ENCODE results near the gene SPG7.

Gene SPG7

DNA sequence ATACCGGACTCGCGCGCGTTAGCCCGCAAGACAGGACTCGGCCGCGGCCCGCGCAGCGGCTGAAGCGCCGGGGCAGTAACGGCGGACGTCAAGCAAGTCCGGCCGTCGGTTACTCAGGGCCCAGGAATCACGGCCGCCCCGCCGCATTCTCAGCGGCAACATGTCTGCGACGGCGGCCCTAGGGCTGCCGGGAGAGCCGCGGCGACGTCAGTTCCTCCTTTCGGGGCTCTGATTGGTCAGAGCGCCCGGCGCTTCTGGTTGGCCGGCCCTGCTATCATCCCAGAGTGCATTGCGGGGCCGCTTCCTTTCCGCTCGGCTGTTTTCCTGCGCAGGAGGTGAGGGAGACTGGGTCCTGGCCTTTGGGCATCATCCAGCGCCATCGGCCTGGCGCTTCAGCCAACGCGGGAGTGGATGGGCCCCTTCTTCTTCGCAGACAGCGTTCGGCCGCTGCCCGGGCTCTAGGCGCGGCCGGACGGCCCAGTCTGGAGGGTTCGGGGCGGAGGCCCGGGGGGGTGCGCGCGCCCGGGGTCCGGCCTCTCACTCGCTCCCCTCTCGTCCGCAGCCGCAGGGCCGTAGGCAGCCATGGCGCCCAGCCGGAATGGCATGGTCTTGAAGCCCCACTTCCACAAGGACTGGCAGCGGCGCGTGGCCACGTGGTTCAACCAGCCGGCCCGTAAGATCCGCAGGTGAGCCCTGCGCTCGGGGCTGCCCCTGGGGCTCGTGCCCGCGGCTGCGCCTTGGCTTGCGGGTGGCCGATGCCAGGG, 52.4 kb downstream of the SPG7 start, which contains the start of gene RPL13 (continued):
- TF ChIP-seq, protein P1, sequence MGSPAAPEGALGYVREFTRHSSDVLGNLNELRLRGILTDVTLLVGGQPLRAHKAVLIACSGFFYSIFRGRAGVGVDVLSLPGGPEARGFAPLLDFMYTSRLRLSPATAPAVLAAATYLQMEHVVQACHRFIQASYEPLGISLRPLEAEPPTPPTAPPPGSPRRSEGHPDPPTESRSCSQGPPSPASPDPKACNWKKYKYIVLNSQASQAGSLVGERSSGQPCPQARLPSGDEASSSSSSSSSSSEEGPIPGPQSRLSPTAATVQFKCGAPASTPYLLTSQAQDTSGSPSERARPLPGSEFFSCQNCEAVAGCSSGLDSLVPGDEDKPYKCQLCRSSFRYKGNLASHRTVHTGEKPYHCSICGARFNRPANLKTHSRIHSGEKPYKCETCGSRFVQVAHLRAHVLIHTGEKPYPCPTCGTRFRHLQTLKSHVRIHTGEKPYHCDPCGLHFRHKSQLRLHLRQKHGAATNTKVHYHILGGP (tag by site-specific recombination; IDR thresholded peaks at IDR 0.05): 0 out of 2 replicates have a peak, but pooled peaks have one; percentile 7
- TF ChIP-seq ZNF2 (tag by site-specific recombination; IDR thresholded peaks at IDR 0.05) (peak; percentile 57; the same call in 1 of the 2 replicates), ZNF391 (tag by site-specific recombination; IDR thresholded peaks at IDR 0.05; ENCODE audit: borderline replicate concordance, low read depth) (peak; percentile 65; the same call in 1 of the 2 replicates), EGR2 (tag by site-specific recombination; IDR thresholded peaks at IDR 0.05; ENCODE audit: low read depth) (no peak), ZNF221 (tag by site-specific recombination; IDR thresholded peaks at IDR 0.05; ENCODE audit: borderline replicate concordance) (no peak), ZNF37A (tag by site-specific recombination; IDR thresholded peaks at IDR 0.05) (no peak), ZNF239 (tag by site-specific recombination; IDR thresholded peaks at IDR 0.05) (no peak), SP2 (tag by site-specific recombination; IDR thresholded peaks at IDR 0.05) (peak; percentile 83), YY2 (tag by site-specific recombination; IDR thresholded peaks at IDR 0.05) (no peak; the same call in none of the 2 replicates), ZNF560 (tag by site-specific recombination; IDR thresholded peaks at IDR 0.05; ENCODE audit: borderline replicate concordance) (no peak), ZNF266 (tag by site-specific recombination; IDR thresholded peaks at IDR 0.05; ENCODE audit: low read depth) (no peak), HOXD13 (CRISPR knock-in tag; IDR thresholded peaks at IDR 0.05; ENCODE audit: borderline replicate concordance) (0 out of 2 replicates have a peak, but pooled peaks have one; percentile 31), ZNF138 (tag by site-specific recombination; IDR thresholded peaks at IDR 0.05; ENCODE audit: borderline replicate concordance) (no peak), ZNF19 (tag by site-specific recombination; IDR thresholded peaks at IDR 0.05; ENCODE audit: low read depth) (no peak), ZNF211 (tag by site-specific recombination; IDR thresholded peaks at IDR 0.05; ENCODE audit: low read depth) (no peak), ZNF623 (tag by site-specific recombination; IDR thresholded peaks at IDR 0.05) (0 out of 2 replicates have a peak, but pooled peaks have one; percentile 15), ZNF585B (tag by site-specific recombination; IDR thresholded peaks at IDR 0.05) (no peak)
- TF ChIP-seq, protein P2, sequence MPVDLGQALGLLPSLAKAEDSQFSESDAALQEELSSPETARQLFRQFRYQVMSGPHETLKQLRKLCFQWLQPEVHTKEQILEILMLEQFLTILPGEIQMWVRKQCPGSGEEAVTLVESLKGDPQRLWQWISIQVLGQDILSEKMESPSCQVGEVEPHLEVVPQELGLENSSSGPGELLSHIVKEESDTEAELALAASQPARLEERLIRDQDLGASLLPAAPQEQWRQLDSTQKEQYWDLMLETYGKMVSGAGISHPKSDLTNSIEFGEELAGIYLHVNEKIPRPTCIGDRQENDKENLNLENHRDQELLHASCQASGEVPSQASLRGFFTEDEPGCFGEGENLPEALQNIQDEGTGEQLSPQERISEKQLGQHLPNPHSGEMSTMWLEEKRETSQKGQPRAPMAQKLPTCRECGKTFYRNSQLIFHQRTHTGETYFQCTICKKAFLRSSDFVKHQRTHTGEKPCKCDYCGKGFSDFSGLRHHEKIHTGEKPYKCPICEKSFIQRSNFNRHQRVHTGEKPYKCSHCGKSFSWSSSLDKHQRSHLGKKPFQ (tag by site-specific recombination; IDR thresholded peaks at IDR 0.05): no peak
- TF ChIP-seq, protein P3, sequence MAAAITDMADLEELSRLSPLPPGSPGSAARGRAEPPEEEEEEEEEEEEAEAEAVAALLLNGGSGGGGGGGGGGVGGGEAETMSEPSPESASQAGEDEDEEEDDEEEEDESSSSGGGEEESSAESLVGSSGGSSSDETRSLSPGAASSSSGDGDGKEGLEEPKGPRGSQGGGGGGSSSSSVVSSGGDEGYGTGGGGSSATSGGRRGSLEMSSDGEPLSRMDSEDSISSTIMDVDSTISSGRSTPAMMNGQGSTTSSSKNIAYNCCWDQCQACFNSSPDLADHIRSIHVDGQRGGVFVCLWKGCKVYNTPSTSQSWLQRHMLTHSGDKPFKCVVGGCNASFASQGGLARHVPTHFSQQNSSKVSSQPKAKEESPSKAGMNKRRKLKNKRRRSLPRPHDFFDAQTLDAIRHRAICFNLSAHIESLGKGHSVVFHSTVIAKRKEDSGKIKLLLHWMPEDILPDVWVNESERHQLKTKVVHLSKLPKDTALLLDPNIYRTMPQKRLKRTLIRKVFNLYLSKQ (tag by site-specific recombination; IDR thresholded peaks at IDR 0.05; ENCODE audit: borderline replicate concordance): no peak
- TF ChIP-seq, protein P4, sequence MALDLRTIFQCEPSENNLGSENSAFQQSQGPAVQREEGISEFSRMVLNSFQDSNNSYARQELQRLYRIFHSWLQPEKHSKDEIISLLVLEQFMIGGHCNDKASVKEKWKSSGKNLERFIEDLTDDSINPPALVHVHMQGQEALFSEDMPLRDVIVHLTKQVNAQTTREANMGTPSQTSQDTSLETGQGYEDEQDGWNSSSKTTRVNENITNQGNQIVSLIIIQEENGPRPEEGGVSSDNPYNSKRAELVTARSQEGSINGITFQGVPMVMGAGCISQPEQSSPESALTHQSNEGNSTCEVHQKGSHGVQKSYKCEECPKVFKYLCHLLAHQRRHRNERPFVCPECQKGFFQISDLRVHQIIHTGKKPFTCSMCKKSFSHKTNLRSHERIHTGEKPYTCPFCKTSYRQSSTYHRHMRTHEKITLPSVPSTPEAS (tag by site-specific recombination; IDR thresholded peaks at IDR 0.05): no peak
- TF ChIP-seq, protein P5, sequence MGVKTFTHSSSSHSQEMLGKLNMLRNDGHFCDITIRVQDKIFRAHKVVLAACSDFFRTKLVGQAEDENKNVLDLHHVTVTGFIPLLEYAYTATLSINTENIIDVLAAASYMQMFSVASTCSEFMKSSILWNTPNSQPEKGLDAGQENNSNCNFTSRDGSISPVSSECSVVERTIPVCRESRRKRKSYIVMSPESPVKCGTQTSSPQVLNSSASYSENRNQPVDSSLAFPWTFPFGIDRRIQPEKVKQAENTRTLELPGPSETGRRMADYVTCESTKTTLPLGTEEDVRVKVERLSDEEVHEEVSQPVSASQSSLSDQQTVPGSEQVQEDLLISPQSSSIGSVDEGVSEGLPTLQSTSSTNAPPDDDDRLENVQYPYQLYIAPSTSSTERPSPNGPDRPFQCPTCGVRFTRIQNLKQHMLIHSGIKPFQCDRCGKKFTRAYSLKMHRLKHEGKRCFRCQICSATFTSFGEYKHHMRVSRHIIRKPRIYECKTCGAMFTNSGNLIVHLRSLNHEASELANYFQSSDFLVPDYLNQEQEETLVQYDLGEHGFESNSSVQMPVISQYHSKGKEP (tag by site-specific recombination; IDR thresholded peaks at IDR 0.05): no peak; the same call in 1 of the 2 replicates
- TF ChIP-seq, protein P6, sequence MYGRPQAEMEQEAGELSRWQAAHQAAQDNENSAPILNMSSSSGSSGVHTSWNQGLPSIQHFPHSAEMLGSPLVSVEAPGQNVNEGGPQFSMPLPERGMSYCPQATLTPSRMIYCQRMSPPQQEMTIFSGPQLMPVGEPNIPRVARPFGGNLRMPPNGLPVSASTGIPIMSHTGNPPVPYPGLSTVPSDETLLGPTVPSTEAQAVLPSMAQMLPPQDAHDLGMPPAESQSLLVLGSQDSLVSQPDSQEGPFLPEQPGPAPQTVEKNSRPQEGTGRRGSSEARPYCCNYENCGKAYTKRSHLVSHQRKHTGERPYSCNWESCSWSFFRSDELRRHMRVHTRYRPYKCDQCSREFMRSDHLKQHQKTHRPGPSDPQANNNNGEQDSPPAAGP (tag by site-specific recombination; IDR thresholded peaks at IDR 0.05): peak; percentile 75
- TF ChIP-seq, protein P7, sequence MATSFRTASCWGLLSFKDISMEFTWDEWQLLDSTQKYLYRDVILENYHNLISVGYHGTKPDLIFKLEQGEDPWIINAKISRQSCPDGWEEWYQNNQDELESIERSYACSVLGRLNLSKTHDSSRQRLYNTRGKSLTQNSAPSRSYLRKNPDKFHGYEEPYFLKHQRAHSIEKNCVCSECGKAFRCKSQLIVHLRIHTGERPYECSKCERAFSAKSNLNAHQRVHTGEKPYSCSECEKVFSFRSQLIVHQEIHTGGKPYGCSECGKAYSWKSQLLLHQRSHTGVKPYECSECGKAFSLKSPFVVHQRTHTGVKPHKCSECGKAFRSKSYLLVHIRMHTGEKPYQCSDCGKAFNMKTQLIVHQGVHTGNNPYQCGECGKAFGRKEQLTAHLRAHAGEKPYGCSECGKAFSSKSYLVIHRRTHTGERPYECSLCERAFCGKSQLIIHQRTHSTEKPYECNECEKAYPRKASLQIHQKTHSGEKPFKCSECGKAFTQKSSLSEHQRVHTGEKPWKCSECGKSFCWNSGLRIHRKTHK (tag by site-specific recombination; IDR thresholded peaks at IDR 0.05): no peak
- TF ChIP-seq, protein P8, sequence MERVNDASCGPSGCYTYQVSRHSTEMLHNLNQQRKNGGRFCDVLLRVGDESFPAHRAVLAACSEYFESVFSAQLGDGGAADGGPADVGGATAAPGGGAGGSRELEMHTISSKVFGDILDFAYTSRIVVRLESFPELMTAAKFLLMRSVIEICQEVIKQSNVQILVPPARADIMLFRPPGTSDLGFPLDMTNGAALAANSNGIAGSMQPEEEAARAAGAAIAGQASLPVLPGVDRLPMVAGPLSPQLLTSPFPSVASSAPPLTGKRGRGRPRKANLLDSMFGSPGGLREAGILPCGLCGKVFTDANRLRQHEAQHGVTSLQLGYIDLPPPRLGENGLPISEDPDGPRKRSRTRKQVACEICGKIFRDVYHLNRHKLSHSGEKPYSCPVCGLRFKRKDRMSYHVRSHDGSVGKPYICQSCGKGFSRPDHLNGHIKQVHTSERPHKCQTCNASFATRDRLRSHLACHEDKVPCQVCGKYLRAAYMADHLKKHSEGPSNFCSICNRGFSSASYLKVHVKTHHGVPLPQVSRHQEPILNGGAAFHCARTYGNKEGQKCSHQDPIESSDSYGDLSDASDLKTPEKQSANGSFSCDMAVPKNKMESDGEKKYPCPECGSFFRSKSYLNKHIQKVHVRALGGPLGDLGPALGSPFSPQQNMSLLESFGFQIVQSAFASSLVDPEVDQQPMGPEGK (tag by site-specific recombination; IDR thresholded peaks at IDR 0.05): peak; percentile 49
- TF ChIP-seq, protein P9, sequence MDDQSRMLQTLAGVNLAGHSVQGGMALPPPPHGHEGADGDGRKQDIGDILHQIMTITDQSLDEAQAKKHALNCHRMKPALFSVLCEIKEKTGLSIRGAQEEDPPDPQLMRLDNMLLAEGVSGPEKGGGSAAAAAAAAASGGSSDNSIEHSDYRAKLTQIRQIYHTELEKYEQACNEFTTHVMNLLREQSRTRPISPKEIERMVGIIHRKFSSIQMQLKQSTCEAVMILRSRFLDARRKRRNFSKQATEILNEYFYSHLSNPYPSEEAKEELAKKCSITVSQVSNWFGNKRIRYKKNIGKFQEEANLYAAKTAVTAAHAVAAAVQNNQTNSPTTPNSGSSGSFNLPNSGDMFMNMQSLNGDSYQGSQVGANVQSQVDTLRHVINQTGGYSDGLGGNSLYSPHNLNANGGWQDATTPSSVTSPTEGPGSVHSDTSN (CRISPR knock-in tag; IDR thresholded peaks at IDR 0.05): peak; percentile 54

All from HEK293 (cell line).